ENCODE results near the gene ARHGAP1.
A peak's percentile ranks its signal among the peaks of the same experiment; 100 is the strongest.
"Not testable (repeated sequence)": the region's sequence is repeated elsewhere in the genome, so short reads cannot be mapped to it uniquely, and the experiment has no call there.

Gene ARHGAP1

DNA sequence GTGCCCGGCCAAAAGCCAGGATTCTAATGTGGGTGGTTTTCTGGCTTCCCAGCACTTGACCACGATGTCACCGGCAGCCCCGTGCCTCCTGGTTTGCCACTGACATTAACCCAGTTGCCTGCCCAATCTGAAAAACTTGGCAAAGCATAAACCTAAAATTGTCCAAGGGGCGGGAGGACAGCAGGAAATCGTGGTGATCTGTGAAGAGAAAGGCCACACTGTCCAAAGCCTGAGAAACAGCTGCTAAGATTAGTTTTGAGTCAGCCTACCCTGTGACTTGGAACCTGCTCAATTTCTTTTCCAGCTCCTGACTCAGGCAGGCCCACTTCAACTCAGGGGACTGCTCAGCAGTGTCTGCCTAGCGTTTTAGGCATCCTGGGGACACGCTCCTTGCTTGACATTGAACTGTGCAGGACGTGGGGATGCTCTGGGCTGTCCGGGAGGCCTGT lies 10.4 kb upstream of the ARHGAP1 start:
- no peaks in the 10 kb centered on the region for H3K79me1 ChIP-seq (ENCODE audit: low read length)
- no peak overlapping the region for H3K18ac ChIP-seq (ENCODE audit: low read length)
- H2BK5ac ChIP-seq (ENCODE audit: low read depth, low read length, poor library complexity) = no peak overlapping the region
- H2AK5ac ChIP-seq (ENCODE audit: low read length) = no peak overlapping the region
- no peak overlapping the region for H2AFZ ChIP-seq (ENCODE audit: insufficient read depth, low read length, poor library complexity)
- H3K9ac ChIP-seq (ENCODE audit: low read length) = no peak overlapping the region
- WGBS (ENCODE audit: extremely low coverage, insufficient coverage, insufficient read length) = no CpG with 5 or more reads among the region's 10 CpGs
- no peak overlapping the region for H4K12ac ChIP-seq (ENCODE audit: low read depth, low read length)
- no peak overlapping the region for H3K4ac ChIP-seq (ENCODE audit: low read depth, low read length)
- H4K91ac ChIP-seq (ENCODE audit: low read depth, low read length) = no peak overlapping the region
- no peak overlapping the region for H3K14ac ChIP-seq (ENCODE audit: low read length)
- H2BK120ac ChIP-seq (ENCODE audit: insufficient read depth, low read length, poor library complexity) = no peak overlapping the region
- peak in 1 of 2 donors; percentile 7 for DNase-seq
- H3K4me1 ChIP-seq (ENCODE audit: control insufficient read depth in 1 of 2, insufficient read depth in 2 of 2, low read length in 2 of 2) = peaks cover 0 to 1% of the 10 kb centered on the region in 2 experiments
- no peak overlapping the region for H3K27ac ChIP-seq (ENCODE audit: low read depth, low read length)
- H3K23ac ChIP-seq (ENCODE audit: low read length) = no peak overlapping the region
- peaks cover 9 to 13% of the 10 kb centered on the region in 2 experiments for H3K36me3 ChIP-seq (ENCODE audit: control insufficient read depth in 1 of 2, insufficient read depth in 2 of 2, low read length in 2 of 2)
- no peak overlapping the region for H2BK12ac ChIP-seq (ENCODE audit: low read length)
- no peaks in the 10 kb centered on the region for H3K9me3 ChIP-seq (ENCODE audit: insufficient read depth, low read depth, low read length)
- no peaks in the 10 kb centered on the region for H3K27me3 ChIP-seq (ENCODE audit: insufficient read depth, low read length)
- H3K4me3 ChIP-seq (ENCODE audit: low read depth, low read length) = no peak overlapping the region
- H4K8ac ChIP-seq (ENCODE audit: low read depth, low read length) = no peak overlapping the region
- H3K4me2 ChIP-seq (ENCODE audit: low read length) = no peak overlapping the region
- no peaks in the 10 kb centered on the region for H3K79me2 ChIP-seq (ENCODE audit: control insufficient read depth, insufficient read depth, low read length, poor library complexity)

DNA sequence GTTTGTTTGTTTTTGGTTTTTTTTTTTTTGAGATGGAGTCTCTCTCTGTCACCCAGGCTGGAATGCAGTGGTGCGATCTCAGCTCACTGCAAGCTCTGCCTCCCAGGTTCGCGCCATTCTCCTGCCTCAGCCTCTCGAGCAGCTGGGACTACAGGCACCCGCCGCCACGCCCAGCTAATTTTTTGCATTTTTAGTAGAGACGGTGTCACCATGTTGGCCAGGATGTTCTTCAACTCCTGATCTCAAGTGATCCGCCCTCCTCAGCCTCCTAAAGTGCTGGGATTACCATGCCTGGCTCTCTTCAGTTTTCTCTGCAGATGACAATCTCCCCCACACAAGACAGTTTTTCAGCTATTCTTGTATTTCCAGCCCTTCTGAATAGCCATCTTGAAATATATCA lies 8.9 kb upstream of the ARHGAP1 start:
- H3K4me3 ChIP-seq (ENCODE audit: low read depth, low read length); H3K4ac ChIP-seq (ENCODE audit: low read depth, low read length); H3K9me3 ChIP-seq (ENCODE audit: insufficient read depth, low read depth, low read length); H4K8ac ChIP-seq (ENCODE audit: low read depth, low read length); H3K27ac ChIP-seq (ENCODE audit: low read depth, low read length); H3K14ac ChIP-seq (ENCODE audit: low read length); H2BK120ac ChIP-seq (ENCODE audit: insufficient read depth, low read length, poor library complexity); H3K18ac ChIP-seq (ENCODE audit: low read length); H3K23ac ChIP-seq (ENCODE audit: low read length); H2AFZ ChIP-seq (ENCODE audit: insufficient read depth, low read length, poor library complexity); H3K79me2 ChIP-seq (ENCODE audit: control insufficient read depth, insufficient read depth, low read length, poor library complexity); H2BK12ac ChIP-seq (ENCODE audit: low read length); H3K4me1 ChIP-seq (ENCODE audit: control insufficient read depth in 1 of 2, insufficient read depth in 2 of 2, low read length in 2 of 2); H3K4me2 ChIP-seq (ENCODE audit: low read length); H3K9ac ChIP-seq (ENCODE audit: low read length); H2AK5ac ChIP-seq (ENCODE audit: low read length); H2BK5ac ChIP-seq (ENCODE audit: low read depth, low read length, poor library complexity); H3K27me3 ChIP-seq (ENCODE audit: insufficient read depth, low read length); H3K79me1 ChIP-seq (ENCODE audit: low read length); H4K12ac ChIP-seq (ENCODE audit: low read depth, low read length); H4K91ac ChIP-seq (ENCODE audit: low read depth, low read length): not testable (repeated sequence)
- peaks cover 23 to 28% of the 10 kb centered on the region in 2 experiments for H3K36me3 ChIP-seq (ENCODE audit: control insufficient read depth in 1 of 2, insufficient read depth in 2 of 2, low read length in 2 of 2)
- no CpG with 5 or more reads among the region's 9 CpGs for WGBS (ENCODE audit: extremely low coverage, insufficient coverage, insufficient read length)
- DNase-seq = peak; percentile 67 to 80

DNA sequence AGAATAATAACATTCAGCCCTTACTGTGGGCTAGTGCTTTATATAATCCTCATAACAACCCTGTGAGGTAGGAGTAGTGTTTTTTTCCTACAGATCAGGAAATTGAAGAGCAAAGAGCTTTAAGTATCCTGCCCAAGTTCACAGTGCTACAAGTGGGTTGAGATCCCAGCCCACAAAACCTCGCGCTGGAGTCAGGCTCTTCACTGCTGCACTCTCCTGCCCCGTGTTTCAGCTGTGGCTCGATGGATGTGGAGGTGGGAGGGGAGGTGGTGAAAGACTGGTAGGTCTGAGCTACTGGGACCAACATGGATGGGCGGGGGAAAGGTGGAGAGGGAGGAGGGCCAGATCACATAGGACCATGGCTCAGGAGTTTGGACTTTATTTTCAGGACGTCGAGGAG lies 6.5 kb upstream of the ARHGAP1 start:
- Histone ChIP-seq H3K9ac (ENCODE audit: low read length) (no peak overlapping the region), H2BK12ac (ENCODE audit: low read length) (no peak overlapping the region), H2AFZ (ENCODE audit: insufficient read depth, low read length, poor library complexity) (no peak overlapping the region), H3K79me2 (ENCODE audit: control insufficient read depth, insufficient read depth, low read length, poor library complexity) (no peaks in the 10 kb centered on the region), H4K91ac (ENCODE audit: low read depth, low read length) (no peak overlapping the region), H3K4me3 (ENCODE audit: low read depth, low read length) (peak overlapping the region; percentile 25), H3K18ac (ENCODE audit: low read length) (no peak overlapping the region), H3K36me3 (ENCODE audit: control insufficient read depth in 1 of 2, insufficient read depth in 2 of 2, low read length in 2 of 2) (peaks cover 36 to 43% of the 10 kb centered on the region in 2 experiments), H3K9me3 (ENCODE audit: insufficient read depth, low read depth, low read length) (peaks cover 4% of the 10 kb centered on the region), H3K27me3 (ENCODE audit: insufficient read depth, low read length) (no peaks in the 10 kb centered on the region), H3K23ac (ENCODE audit: low read length) (no peak overlapping the region), H3K14ac (ENCODE audit: low read length) (no peak overlapping the region), H3K79me1 (ENCODE audit: low read length) (no peaks in the 10 kb centered on the region), H2AK5ac (ENCODE audit: low read length) (no peak overlapping the region), H3K4ac (ENCODE audit: low read depth, low read length) (no peak overlapping the region), H3K4me2 (ENCODE audit: low read length) (no peak overlapping the region), H3K4me1 (ENCODE audit: control insufficient read depth in 1 of 2, insufficient read depth in 2 of 2, low read length in 2 of 2) (no peaks in the 10 kb centered on the region), H2BK120ac (ENCODE audit: insufficient read depth, low read length, poor library complexity) (no peak overlapping the region), H4K12ac (ENCODE audit: low read depth, low read length) (no peak overlapping the region), H2BK5ac (ENCODE audit: low read depth, low read length, poor library complexity) (no peak overlapping the region), H3K27ac (ENCODE audit: low read depth, low read length) (no peak overlapping the region), H4K8ac (ENCODE audit: low read depth, low read length) (no peak overlapping the region)
- no CpG with 5 or more reads among the region's 7 CpGs for WGBS (ENCODE audit: extremely low coverage, insufficient coverage, insufficient read length)
- DNase-seq = no peak

DNA sequence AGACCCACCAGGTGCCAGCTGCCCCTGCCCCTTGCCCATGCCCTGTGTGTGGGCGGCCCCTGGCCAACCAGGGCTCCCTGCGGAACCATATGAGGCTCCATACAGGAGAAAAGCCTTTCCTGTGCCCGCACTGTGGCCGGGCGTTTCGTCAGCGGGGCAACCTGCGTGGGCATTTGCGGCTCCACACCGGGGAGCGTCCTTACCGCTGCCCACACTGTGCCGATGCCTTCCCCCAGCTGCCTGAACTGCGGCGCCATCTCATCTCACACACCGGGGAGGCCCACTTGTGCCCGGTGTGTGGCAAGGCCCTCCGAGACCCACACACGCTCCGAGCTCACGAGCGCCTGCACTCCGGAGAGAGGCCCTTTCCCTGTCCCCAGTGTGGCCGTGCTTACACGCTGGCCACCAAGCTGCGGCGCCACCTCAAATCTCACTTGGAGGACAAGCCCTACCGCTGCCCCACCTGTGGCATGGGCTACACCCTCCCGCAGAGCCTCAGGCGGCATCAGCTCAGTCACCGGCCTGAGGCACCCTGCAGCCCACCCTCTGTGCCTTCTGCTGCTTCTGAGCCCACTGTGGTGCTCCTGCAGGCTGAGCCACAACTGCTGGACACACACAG lies 4.8 kb upstream of the ARHGAP1 start:
- Histone ChIP-seq H4K8ac (ENCODE audit: low read depth, low read length) (no peak overlapping the region), H3K27ac (ENCODE audit: low read depth, low read length) (no peak overlapping the region), H2AFZ (ENCODE audit: insufficient read depth, low read length, poor library complexity) (no peak overlapping the region), H3K23ac (ENCODE audit: low read length) (no peak overlapping the region), H3K18ac (ENCODE audit: low read length) (no peak overlapping the region), H3K4me2 (ENCODE audit: low read length) (no peak overlapping the region), H3K4me1 (ENCODE audit: control insufficient read depth in 1 of 2, insufficient read depth in 2 of 2, low read length in 2 of 2) (peaks cover 0 to 2% of the 10 kb centered on the region in 2 experiments), H4K12ac (ENCODE audit: low read depth, low read length) (no peak overlapping the region), H3K14ac (ENCODE audit: low read length) (no peak overlapping the region), H3K27me3 (ENCODE audit: insufficient read depth, low read length) (no peaks in the 10 kb centered on the region), H3K4ac (ENCODE audit: low read depth, low read length) (no peak overlapping the region), H3K9ac (ENCODE audit: low read length) (no peak overlapping the region), H3K9me3 (ENCODE audit: insufficient read depth, low read depth, low read length) (peaks cover 4% of the 10 kb centered on the region), H4K91ac (ENCODE audit: low read depth, low read length) (no peak overlapping the region), H3K79me2 (ENCODE audit: control insufficient read depth, insufficient read depth, low read length, poor library complexity) (peaks cover 9% of the 10 kb centered on the region), H3K36me3 (ENCODE audit: control insufficient read depth in 1 of 2, insufficient read depth in 2 of 2, low read length in 2 of 2) (peaks cover 36 to 43% of the 10 kb centered on the region in 2 experiments), H2AK5ac (ENCODE audit: low read length) (no peak overlapping the region), H3K4me3 (ENCODE audit: low read depth, low read length) (no peak overlapping the region), H2BK5ac (ENCODE audit: low read depth, low read length, poor library complexity) (no peak overlapping the region), H2BK12ac (ENCODE audit: low read length) (no peak overlapping the region), H3K79me1 (ENCODE audit: low read length) (peaks cover 9% of the 10 kb centered on the region), H2BK120ac (ENCODE audit: insufficient read depth, low read length, poor library complexity) (no peak overlapping the region)
- no peak for DNase-seq
- WGBS (ENCODE audit: extremely low coverage, insufficient coverage, insufficient read length) = no CpG with 5 or more reads among the region's 31 CpGs

Measured in trophoblast cell (in vitro differentiated cells and primary cell).